ENCODE results near the gene CPPED1.

DNA sequence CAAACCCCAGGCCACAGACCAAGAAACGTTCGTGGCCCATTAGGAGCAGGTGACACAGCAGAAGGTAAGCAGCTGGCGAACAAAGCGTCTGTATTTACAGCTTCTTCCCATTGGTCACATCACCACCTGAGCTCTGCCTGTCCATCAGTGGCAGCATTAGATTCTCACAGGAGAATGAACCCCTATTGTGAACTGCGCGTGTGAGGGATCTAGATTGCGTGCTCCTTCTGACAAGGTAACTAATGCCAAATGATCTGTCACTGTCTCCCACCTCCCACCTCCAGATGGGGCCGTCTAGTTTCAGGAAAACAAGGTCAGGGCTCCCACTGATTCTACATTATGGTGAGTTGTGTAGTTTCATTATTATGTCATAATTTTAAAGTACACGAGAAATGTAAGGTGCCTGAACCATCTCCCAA is 186.3 kb downstream of the CPPED1 start:
- TF ChIP-seq, protein P1, sequence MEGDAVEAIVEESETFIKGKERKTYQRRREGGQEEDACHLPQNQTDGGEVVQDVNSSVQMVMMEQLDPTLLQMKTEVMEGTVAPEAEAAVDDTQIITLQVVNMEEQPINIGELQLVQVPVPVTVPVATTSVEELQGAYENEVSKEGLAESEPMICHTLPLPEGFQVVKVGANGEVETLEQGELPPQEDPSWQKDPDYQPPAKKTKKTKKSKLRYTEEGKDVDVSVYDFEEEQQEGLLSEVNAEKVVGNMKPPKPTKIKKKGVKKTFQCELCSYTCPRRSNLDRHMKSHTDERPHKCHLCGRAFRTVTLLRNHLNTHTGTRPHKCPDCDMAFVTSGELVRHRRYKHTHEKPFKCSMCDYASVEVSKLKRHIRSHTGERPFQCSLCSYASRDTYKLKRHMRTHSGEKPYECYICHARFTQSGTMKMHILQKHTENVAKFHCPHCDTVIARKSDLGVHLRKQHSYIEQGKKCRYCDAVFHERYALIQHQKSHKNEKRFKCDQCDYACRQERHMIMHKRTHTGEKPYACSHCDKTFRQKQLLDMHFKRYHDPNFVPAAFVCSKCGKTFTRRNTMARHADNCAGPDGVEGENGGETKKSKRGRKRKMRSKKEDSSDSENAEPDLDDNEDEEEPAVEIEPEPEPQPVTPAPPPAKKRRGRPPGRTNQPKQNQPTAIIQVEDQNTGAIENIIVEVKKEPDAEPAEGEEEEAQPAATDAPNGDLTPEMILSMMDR (IDR thresholded peaks at IDR 0.05): no peak
- TF ChIP-seq EZH2phosphoT487 (IDR thresholded peaks at IDR 0.05): no peak
